Measurements from ENCODE around the gene SPATA2L. TPM values are rescaled to one million over a fixed set of nuclear protein-coding genes. Genes with fewer than 3 reads are reported as not detected.

Gene SPATA2L
- total RNA-seq, 1 donor from 2014 or later: 9.5 TPM

DNA sequence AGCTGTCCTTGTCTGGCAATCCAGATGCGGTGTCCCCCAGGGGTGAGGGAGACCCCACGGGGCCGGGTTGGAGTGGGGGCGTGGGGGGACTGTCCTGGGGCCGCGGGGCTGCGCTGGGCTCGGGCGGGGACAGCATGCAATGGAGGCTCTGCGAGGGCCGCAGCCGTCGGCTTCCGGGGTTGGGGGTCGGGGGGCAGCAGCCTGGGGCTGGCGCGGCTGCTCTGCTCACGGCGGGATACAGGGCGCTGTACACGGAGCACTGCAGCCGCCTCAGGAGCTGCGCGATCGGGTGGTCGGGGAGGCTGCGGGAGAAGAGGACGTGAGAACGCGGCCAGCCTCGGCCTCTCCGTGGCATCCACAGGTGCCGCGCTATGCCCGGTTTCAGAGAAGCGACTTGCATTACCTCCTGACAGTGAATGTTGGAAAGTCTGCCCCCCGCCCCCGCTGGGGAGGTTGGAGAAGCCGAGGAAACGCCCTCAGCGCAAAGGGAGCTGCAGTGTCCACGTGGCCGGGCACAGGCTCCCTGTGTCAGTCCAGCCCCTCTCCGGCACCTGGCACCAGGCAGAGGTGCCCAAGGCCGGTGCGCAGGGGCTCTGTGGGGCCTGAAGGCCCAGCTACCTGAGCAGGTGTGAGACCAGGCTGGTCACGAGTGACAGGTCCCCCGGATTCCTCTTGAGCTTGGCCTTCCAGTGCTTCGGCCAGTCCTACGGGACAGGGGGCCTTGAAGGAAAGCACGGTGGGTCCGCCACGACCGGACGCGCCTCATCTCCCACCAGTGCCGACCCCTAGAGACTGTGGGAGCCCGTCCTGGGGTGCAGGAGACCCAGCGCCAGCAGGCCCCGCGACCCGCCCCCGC is 9.4 kb upstream of the SPATA2L start:
- no peaks in the 10 kb centered on the region for H3K9me3 Mint-ChIP-seq (ENCODE audit: unreplicated experiment)
- H3K27ac Mint-ChIP-seq (ENCODE audit: unreplicated experiment): no peak overlapping the region
- peaks cover 2% of the 10 kb centered on the region for H3K4me1 Mint-ChIP-seq (ENCODE audit: unreplicated experiment)
- peaks cover 3% of the 10 kb centered on the region for H3K36me3 Mint-ChIP-seq (ENCODE audit: unreplicated experiment)
- no peaks in the 10 kb centered on the region for H3K27me3 Mint-ChIP-seq (ENCODE audit: unreplicated experiment)
- no peak overlapping the region for H3K4me3 Mint-ChIP-seq (ENCODE audit: unreplicated experiment)
- TF ChIP-seq CTCF (IDR thresholded peaks at IDR 0.05): no peak
- DNase-seq (ENCODE audit: extremely low spot score, unreplicated experiment): no peak

GRCh38 chr16:89709716-89710432 is 8.4 kb upstream of the SPATA2L start:
- H3K27ac Mint-ChIP-seq (ENCODE audit: unreplicated experiment): no peak overlapping the region
- H3K36me3 Mint-ChIP-seq (ENCODE audit: unreplicated experiment): peaks cover under 1% of the 10 kb centered on the region
- H3K4me3 Mint-ChIP-seq (ENCODE audit: unreplicated experiment): no peak overlapping the region
- TF ChIP-seq CTCF (IDR thresholded peaks at IDR 0.05): no peak
- no peaks in the 10 kb centered on the region for H3K27me3 Mint-ChIP-seq (ENCODE audit: unreplicated experiment)
- no peak for DNase-seq (ENCODE audit: extremely low spot score, unreplicated experiment)
- H3K9me3 Mint-ChIP-seq (ENCODE audit: unreplicated experiment): no peaks in the 10 kb centered on the region
- H3K4me1 Mint-ChIP-seq (ENCODE audit: unreplicated experiment): peaks cover 5% of the 10 kb centered on the region

- no peak for DNase-seq (ENCODE audit: extremely low spot score, unreplicated experiment)
- Mint-ChIP-seq H3K36me3 (ENCODE audit: unreplicated experiment) (no peaks in the 10 kb centered on the region), H3K27ac (ENCODE audit: unreplicated experiment) (no peak overlapping the region), H3K27me3 (ENCODE audit: unreplicated experiment) (no peaks in the 10 kb centered on the region), H3K9me3 (ENCODE audit: unreplicated experiment) (no peaks in the 10 kb centered on the region), H3K4me1 (ENCODE audit: unreplicated experiment) (peaks cover 5% of the 10 kb centered on the region), H3K4me3 (ENCODE audit: unreplicated experiment) (no peak overlapping the region)
- TF ChIP-seq CTCF (IDR thresholded peaks at IDR 0.05): no peak
These were observed 7.7 kb upstream of the SPATA2L start for GRCh38 chr16:89709166-89709565.

DNA sequence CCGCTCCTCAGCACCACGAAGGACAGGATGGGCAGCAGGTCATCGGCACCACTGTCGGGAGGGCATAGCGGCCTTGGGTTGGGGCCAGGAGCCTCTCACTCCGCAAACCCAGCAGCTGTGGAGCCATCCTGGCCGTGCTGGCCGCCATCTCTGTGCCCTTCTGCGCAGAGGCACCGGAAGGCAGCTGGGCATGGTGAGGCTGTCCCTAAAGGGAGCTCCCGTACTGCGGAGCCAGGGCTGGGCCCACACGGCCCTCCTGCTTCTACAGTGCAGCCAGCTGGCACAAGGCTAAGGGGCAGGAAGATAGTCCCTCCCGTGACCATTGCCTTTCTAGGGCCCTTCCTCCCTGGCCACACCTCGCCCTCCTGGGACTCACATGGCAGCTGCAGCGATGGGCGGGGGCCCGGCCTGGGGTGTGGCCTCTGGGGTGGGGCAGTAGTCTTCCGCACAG is 7.0 kb upstream of the SPATA2L start:
- H3K27me3 Mint-ChIP-seq (ENCODE audit: unreplicated experiment): no peaks in the 10 kb centered on the region
- no peak for TF ChIP-seq CTCF (IDR thresholded peaks at IDR 0.05)

GRCh38 chr16:89707695-89708094 is 6.2 kb upstream of the SPATA2L start:
- no peaks in the 10 kb centered on the region for H3K9me3 Mint-ChIP-seq (ENCODE audit: unreplicated experiment)
- H3K4me1 Mint-ChIP-seq (ENCODE audit: unreplicated experiment): peaks cover 5% of the 10 kb centered on the region
- TF ChIP-seq CTCF (IDR thresholded peaks at IDR 0.05): no peak
- no peaks in the 10 kb centered on the region for H3K27me3 Mint-ChIP-seq (ENCODE audit: unreplicated experiment)
- DNase-seq (ENCODE audit: extremely low spot score, unreplicated experiment): no peak
- H3K4me3 Mint-ChIP-seq (ENCODE audit: unreplicated experiment): no peak overlapping the region
- H3K27ac Mint-ChIP-seq (ENCODE audit: unreplicated experiment): no peak overlapping the region
- no peaks in the 10 kb centered on the region for H3K36me3 Mint-ChIP-seq (ENCODE audit: unreplicated experiment)

More for the DNA sequence above, 7.0 kb upstream of the SPATA2L start:
- H3K4me3 Mint-ChIP-seq (ENCODE audit: unreplicated experiment): no peak overlapping the region
- no peak overlapping the region for H3K27ac Mint-ChIP-seq (ENCODE audit: unreplicated experiment)
- H3K36me3 Mint-ChIP-seq (ENCODE audit: unreplicated experiment): no peaks in the 10 kb centered on the region
- peaks cover 5% of the 10 kb centered on the region for H3K4me1 Mint-ChIP-seq (ENCODE audit: unreplicated experiment)
- no peaks in the 10 kb centered on the region for H3K9me3 Mint-ChIP-seq (ENCODE audit: unreplicated experiment)
- DNase-seq (ENCODE audit: extremely low spot score, unreplicated experiment): no peak

Measured in osteocyte (in vitro differentiated cells).